ENCODE data around the gene EYS. TPM values are rescaled to one million over a fixed set of nuclear protein-coding genes. Genes with fewer than 3 reads are reported as not detected.

The EYS gene
- total RNA-seq, 1 experiment from 2014 or later: not detected

- Histone ChIP-seq H3K9me2 (ENCODE audit: insufficient read depth) (no peaks in the 10 kb centered on the region), H3K4me2 (ENCODE audit: low read length) (no peak overlapping the region), H2AFZ (ENCODE audit: low read depth, low read length, poor library complexity, severe bottlenecking) (no peak overlapping the region), H3K4me1 (ENCODE audit: control insufficient read depth in 1 of 2, insufficient read depth in 2 of 2, low read length in 2 of 2) (no peaks in the 10 kb centered on the region), H3K27me3 (ENCODE audit: insufficient read depth, low read length) (no peaks in the 10 kb centered on the region), H3K4me3 (replicated peaks in 1 of 2; ENCODE audit: low read depth in 1 of 2, low read length in 2 of 2) (no peak overlapping the region), H3K79me2 (ENCODE audit: insufficient read depth, low read length) (no peaks in the 10 kb centered on the region), H3K9me3 (ENCODE audit: control insufficient read depth in 1 of 2, insufficient read depth in 1 of 2, low read depth in 1 of 2, low read length in 2 of 2) (no peaks in the 10 kb centered on the region), H3K36me3 (ENCODE audit: control insufficient read depth in 1 of 2, insufficient read depth in 2 of 2, low read length in 2 of 2) (no peaks in the 10 kb centered on the region), H3K27ac (ENCODE audit: low read depth, low read length) (no peak overlapping the region), H3K9ac (ENCODE audit: low read length) (no peak overlapping the region), H4K20me1 (ENCODE audit: insufficient read depth) (no peaks in the 10 kb centered on the region)
- RAD21 ChIA-PET (ENCODE audit: low non-redundant PET in 1 of 2, low total read pairs in 2 of 2, uncharacterized antibody in 2 of 2, unreplicated experiment in 2 of 2): no interaction called here
- TF ChIP-seq FOSL1 (IDR thresholded peaks at IDR 0.05; ENCODE audit: low read depth): no peak
- no peak for TF ChIP-seq REST (IDR thresholded peaks at IDR 0.05; ENCODE audit: low read depth)
- TF ChIP-seq ELF1 (IDR thresholded peaks at IDR 0.05; ENCODE audit: borderline replicate concordance, low read depth): no peak
- TF ChIP-seq ZBTB33 (IDR thresholded peaks at IDR 0.05; ENCODE audit: extremely low read depth, insufficient replicate concordance, low read length): no peak
- TF ChIP-seq SIN3A (IDR thresholded peaks at IDR 0.05; ENCODE audit: low read depth): no peak
- no peak for TF ChIP-seq CEBPB (IDR thresholded peaks at IDR 0.05; ENCODE audit: low read depth)
- TF ChIP-seq SP1 (IDR thresholded peaks at IDR 0.05; ENCODE audit: low read depth): no peak
- no peak for TF ChIP-seq MAX (IDR thresholded peaks at IDR 0.05)
- TF ChIP-seq CBX3 (IDR thresholded peaks at IDR 0.05; ENCODE audit: low read depth): no peak
- TF ChIP-seq TCF7L2 (IDR thresholded peaks at IDR 0.05; ENCODE audit: borderline replicate concordance, extremely low read depth, insufficient read depth, insufficient read length): no peak
- no peak for TF ChIP-seq YY1 (IDR thresholded peaks at IDR 0.05; ENCODE audit: extremely low read depth, insufficient replicate concordance, low read depth, low read length)
- TF ChIP-seq EZH2 (IDR thresholded peaks at IDR 0.05): no peak
- no peak for TF ChIP-seq RAD21 (IDR thresholded peaks at IDR 0.05; ENCODE audit: low read depth)
- no peak for TF ChIP-seq ZFX (IDR thresholded peaks at IDR 0.05)
- no peak for TF ChIP-seq EZH2phosphoT487 (IDR thresholded peaks at IDR 0.05; ENCODE audit: borderline replicate concordance)
- no peak for TF ChIP-seq ATF3 (IDR thresholded peaks at IDR 0.05)
- no peak for TF ChIP-seq POLR2A (IDR thresholded peaks at IDR 0.05; ENCODE audit: borderline replicate concordance, extremely low read depth, insufficient read depth, insufficient read length)
- no peak for TF ChIP-seq POLR2AphosphoS5 (IDR thresholded peaks at IDR 0.05; ENCODE audit: low read depth, low read length)
- DNase-seq (ENCODE audit: low read depth, low spot score) (no peak), ATAC-seq (no peak)
- POLR2A ChIA-PET: no interaction called here
- intact Hi-C loops (cut with micrococcal nuclease): no loop called here
- no TSS peak for BruUV-seq (replicated peaks)
- CTCF ChIA-PET: no interaction called here
These were observed 1780.7 kb downstream of the EYS start for GRCh38 chr6:63926258-63926780.
